ENCODE data around the gene PDE4B.

PDE4B gene

GRCh38 chr1:66211521-66211920 lies 418.8 kb downstream of the PDE4B start:
- TF ChIP-seq CTCF (IDR thresholded peaks at IDR 0.05; ENCODE audit: low read depth, low read length), result no peak
- no peak for TF ChIP-seq EZH2phosphoT487 (IDR thresholded peaks at IDR 0.05; ENCODE audit: low read depth)
- Histone ChIP-seq H3K9me3 (ENCODE audit: insufficient read depth, low read length) (no peaks in the 10 kb centered on the region), H3K27ac (ENCODE audit: low read length) (no peak overlapping the region), H3K27me3 (ENCODE audit: low read depth, low read length) (no peaks in the 10 kb centered on the region), H3K79me2 (ENCODE audit: low read length) (no peaks in the 10 kb centered on the region), H3K4me2 (ENCODE audit: low read length) (no peak overlapping the region), H3K36me3 (replicated peaks; ENCODE audit: low read depth, low read length) (no peaks in the 10 kb centered on the region), H3K9ac (ENCODE audit: low read length) (no peak overlapping the region), H3K4me3 (ENCODE audit: low read length) (no peak overlapping the region), H3K4me1 (ENCODE audit: low read length) (no peaks in the 10 kb centered on the region), H2AFZ (ENCODE audit: low read depth, low read length) (no peak overlapping the region), H4K20me1 (ENCODE audit: insufficient read depth, low read length) (no peaks in the 10 kb centered on the region)

- H3K4me3 ChIP-seq (ENCODE audit: low read length), result no peak overlapping the region
- no peak overlapping the region for H3K9ac ChIP-seq (ENCODE audit: low read length)
- H3K36me3 ChIP-seq (replicated peaks; ENCODE audit: low read depth, low read length), result no peaks in the 10 kb centered on the region
- no peak overlapping the region for H2AFZ ChIP-seq (ENCODE audit: low read depth, low read length)
- no peaks in the 10 kb centered on the region for H3K4me1 ChIP-seq (ENCODE audit: low read length)
- H3K27ac ChIP-seq (ENCODE audit: low read length), result no peak overlapping the region
- no peak for TF ChIP-seq EZH2phosphoT487 (IDR thresholded peaks at IDR 0.05; ENCODE audit: low read depth)
- TF ChIP-seq CTCF (IDR thresholded peaks at IDR 0.05; ENCODE audit: low read depth, low read length), result no peak
- H4K20me1 ChIP-seq (ENCODE audit: insufficient read depth, low read length), result no peaks in the 10 kb centered on the region
- no peaks in the 10 kb centered on the region for H3K9me3 ChIP-seq (ENCODE audit: insufficient read depth, low read length)
- no peaks in the 10 kb centered on the region for H3K79me2 ChIP-seq (ENCODE audit: low read length)
- H3K4me2 ChIP-seq (ENCODE audit: low read length), result no peak overlapping the region
- no peaks in the 10 kb centered on the region for H3K27me3 ChIP-seq (ENCODE audit: low read depth, low read length)
Observed at GRCh38 chr1:66213491-66213890, 420.8 kb downstream of the PDE4B start.

GRCh38 chr1:66214901-66215300 lies 422.2 kb downstream of the PDE4B start:
- no peaks in the 10 kb centered on the region for H3K4me1 ChIP-seq (ENCODE audit: low read length)
- H3K27ac ChIP-seq (ENCODE audit: low read length), result no peak overlapping the region
- H3K27me3 ChIP-seq (ENCODE audit: low read depth, low read length), result no peaks in the 10 kb centered on the region
- no peak overlapping the region for H3K9ac ChIP-seq (ENCODE audit: low read length)
- no peaks in the 10 kb centered on the region for H3K36me3 ChIP-seq (replicated peaks; ENCODE audit: low read depth, low read length)
- H3K4me3 ChIP-seq (ENCODE audit: low read length), result no peak overlapping the region
- no peaks in the 10 kb centered on the region for H4K20me1 ChIP-seq (ENCODE audit: insufficient read depth, low read length)
- no peak overlapping the region for H3K4me2 ChIP-seq (ENCODE audit: low read length)
- TF ChIP-seq CTCF (IDR thresholded peaks at IDR 0.05; ENCODE audit: low read depth, low read length) (no peak), EZH2phosphoT487 (IDR thresholded peaks at IDR 0.05; ENCODE audit: low read depth) (no peak)
- no peaks in the 10 kb centered on the region for H3K9me3 ChIP-seq (ENCODE audit: insufficient read depth, low read length)
- no peaks in the 10 kb centered on the region for H3K79me2 ChIP-seq (ENCODE audit: low read length)
- no peak overlapping the region for H2AFZ ChIP-seq (ENCODE audit: low read depth, low read length)

GRCh38 chr1:66217021-66217420 lies 424.3 kb downstream of the PDE4B start:
- TF ChIP-seq CTCF (IDR thresholded peaks at IDR 0.05; ENCODE audit: low read depth, low read length) (no peak), EZH2phosphoT487 (IDR thresholded peaks at IDR 0.05; ENCODE audit: low read depth) (no peak)
- H3K4me2 ChIP-seq (ENCODE audit: low read length), result no peak overlapping the region

More at GRCh38 chr1:66217021-66217420, 424.3 kb downstream of the PDE4B start:
- Histone ChIP-seq H3K27me3 (ENCODE audit: low read depth, low read length) (no peaks in the 10 kb centered on the region), H3K79me2 (ENCODE audit: low read length) (no peaks in the 10 kb centered on the region), H3K9ac (ENCODE audit: low read length) (no peak overlapping the region), H4K20me1 (ENCODE audit: insufficient read depth, low read length) (no peaks in the 10 kb centered on the region), H3K36me3 (replicated peaks; ENCODE audit: low read depth, low read length) (no peaks in the 10 kb centered on the region), H3K4me1 (ENCODE audit: low read length) (no peaks in the 10 kb centered on the region), H3K9me3 (ENCODE audit: insufficient read depth, low read length) (no peaks in the 10 kb centered on the region), H2AFZ (ENCODE audit: low read depth, low read length) (no peak overlapping the region), H3K27ac (ENCODE audit: low read length) (no peak overlapping the region), H3K4me3 (ENCODE audit: low read length) (no peak overlapping the region)
